Raji (cell line): ENCODE results near the gene OST4.

Experiments used
- POLR2A ChIP-seq: IDR thresholded peaks from 2 replicates; pipeline ENCODE4 v1.6.1; 2011; ENCODE audit warnings: low read depth, low read length, control low read depth; ENCODE audit not compliant: insufficient read depth

Gene OST4

GRCh38 chr2:27084297-27085061 lies 13.0 kb upstream of the OST4 start:
- no peak for TF ChIP-seq POLR2A

DNA sequence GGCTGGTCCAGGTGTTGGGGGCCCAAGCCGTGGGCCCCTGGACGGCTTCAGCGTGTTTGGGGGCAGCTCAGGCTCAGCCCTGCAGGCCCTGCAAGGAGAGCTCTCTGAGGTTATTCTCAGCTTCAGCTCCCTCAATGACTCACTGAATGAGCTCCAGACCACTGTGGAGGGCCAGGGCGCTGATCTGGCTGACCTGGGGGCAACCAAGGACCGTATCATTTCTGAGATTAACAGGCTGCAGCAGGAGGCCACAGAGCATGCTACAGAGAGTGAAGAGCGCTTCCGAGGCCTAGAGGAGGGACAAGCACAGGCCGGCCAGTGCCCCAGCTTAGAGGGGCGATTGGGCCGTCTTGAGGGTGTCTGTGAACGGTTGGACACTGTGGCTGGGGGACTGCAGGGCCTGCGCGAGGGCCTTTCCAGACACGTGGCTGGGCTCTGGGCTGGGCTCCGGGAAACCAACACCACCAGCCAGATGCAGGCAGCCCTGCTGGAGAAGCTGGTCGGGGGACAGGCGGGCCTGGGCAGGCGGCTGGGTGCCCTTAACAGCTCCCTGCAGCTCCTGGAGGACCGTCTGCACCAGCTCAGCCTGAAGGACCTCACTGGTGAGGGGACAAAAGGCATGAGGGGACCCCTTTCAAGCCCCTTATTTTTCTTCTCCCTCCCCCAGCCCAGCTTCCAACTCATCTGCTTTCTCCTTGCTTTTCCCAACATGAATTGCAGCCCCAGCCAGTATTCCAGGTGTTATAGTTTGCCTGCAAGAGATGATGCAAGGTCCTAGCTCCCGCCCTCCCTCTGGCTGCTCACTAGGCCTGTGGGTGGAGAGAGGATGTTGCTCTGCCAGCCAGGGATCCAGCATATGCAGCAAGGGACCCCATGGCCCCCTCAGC lies 12.2 kb upstream of the OST4 start:
- no peak for TF ChIP-seq POLR2A

- no peak for TF ChIP-seq POLR2A
Measured at GRCh38 chr2:27082773-27083409, 11.4 kb upstream of the OST4 start.

GRCh38 chr2:27081984-27082772 lies 10.7 kb upstream of the OST4 start:
- TF ChIP-seq POLR2A: no peak

DNA sequence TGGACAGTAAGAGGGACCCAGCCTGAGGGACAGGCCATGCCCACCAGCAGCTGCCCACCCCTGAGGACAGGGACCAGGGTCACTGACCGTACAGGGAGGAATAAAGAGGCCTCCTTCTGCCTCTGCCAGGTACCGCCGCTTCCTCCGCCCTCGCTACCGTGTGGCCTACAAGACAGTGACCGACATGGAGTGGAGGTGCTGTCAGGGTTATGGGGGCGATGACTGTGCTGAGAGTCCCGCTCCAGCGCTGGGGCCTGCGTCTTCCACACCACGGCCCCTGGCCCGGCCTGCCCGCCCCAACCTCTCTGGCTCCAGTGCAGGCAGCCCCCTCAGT lies 9.1 kb upstream of the OST4 start:
- TF ChIP-seq POLR2A: no peak

GRCh38 chr2:27080140-27080469 lies 8.7 kb upstream of the OST4 start:
- TF ChIP-seq POLR2A: no peak

- TF ChIP-seq POLR2A: no peak
Measured at GRCh38 chr2:27079233-27080139, 8.0 kb upstream of the OST4 start.

GRCh38 chr2:27078267-27079194 lies 7.1 kb upstream of the OST4 start, which contains the start of gene EMILIN1:
EMILIN1 (plus strand) TSS chr2:27078615; CDS start chr2:27079066, 451 bp downstream.
- no peak for TF ChIP-seq POLR2A

DNA sequence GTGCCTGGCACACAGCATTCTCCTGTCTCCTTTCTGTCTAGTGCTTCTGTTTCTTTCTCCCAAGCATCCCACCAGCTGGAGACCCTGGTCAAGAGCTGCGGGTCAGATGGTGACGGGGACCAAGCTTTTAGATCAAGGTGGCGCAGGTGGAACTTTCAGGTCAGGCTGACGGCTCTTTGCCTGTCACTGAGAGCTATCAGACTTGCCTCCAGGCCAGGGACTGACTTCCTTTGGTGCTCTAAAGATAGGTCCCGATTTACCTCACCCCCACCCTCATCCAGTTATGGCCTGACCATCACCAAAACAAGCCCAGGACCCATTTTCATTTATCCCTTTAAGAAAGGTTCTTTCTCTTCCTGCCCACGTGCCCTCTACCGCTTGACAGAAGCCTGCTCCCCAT lies 5.8 kb upstream of the OST4 start:
- no peak for TF ChIP-seq POLR2A

DNA sequence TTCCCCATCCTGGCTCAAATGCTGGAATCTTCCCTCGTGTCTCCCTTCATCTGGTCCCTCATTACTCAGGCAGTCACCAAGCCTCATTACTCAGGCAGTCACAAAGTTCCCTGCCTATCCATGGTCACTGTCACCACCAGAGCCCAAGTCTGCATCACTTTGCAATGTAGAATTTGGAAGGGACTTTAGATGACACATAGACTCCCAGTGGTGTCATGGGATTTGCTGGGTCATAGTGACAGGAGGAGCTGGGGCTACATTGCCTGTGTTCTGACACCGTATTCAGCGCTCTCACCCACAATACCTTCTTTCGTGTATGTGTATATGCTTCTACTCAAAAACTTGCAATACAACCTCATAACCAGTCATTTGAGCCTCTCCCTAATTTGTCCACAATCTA lies 4.9 kb upstream of the OST4 start:
- TF ChIP-seq POLR2A: no peak

DNA sequence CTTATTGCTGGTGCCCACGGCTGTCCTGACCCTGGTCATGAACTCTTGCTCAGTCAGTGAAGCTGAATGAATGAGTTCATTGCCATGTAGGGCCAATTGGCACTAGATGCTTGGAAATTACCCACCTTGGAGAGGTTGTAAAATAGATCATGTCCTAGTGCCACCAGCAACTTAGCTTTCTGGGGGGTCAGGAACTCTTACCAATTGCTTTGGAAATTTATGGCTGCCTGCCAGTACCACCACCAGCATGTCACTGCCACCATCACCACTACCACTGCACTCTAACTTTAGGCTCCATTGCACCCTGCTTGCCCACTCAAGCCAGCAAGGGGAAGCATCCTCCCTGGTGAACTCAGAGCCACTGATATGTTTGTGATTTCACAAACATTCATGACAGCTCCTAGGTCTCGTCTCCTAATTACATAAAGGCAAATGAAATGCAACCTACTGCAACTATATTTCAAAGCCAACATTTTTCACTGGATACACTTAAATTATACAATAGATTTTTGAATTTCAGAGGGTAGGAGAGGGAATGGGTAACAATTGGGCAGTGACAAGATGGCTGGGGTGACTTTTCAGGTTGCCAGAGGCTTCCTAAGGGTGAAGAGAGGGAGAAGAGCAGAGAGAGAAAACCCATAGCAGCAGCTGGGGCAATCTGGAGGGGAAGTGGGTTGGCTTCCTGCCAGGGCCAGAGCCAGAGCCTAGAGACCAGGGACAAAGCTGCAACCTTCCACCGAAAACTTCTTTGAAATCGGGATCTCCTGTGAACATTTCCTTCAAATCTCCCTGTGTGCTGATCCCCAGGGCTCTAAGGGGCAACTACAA lies 3.5 kb upstream of the OST4 start:
- no peak for TF ChIP-seq POLR2A

GRCh38 chr2:27073782-27074181 lies 2.3 kb upstream of the OST4 start:
- no peak for TF ChIP-seq POLR2A

DNA sequence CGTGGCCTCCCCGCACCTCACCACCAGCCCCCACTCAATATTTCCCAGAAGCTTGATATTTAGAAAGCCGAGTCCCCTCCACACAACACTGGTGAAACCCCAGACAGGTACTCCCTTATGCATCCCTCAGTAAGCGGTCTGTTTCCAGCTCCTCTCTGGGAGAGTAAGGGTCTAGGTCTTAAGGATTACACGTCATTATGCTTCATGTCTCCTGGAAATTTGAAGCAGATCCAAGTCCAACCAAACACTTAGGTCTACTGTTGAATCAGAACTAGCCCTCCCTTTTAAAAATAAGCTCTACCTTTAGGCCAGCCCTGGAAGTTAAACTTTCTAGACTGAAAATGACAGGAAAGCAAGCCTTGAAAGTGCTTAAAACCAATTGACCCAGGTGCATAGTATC lies 1.5 kb upstream of the OST4 start:
- no peak for TF ChIP-seq POLR2A
